Epithelial cell of esophagus (primary cell): ENCODE measurements around the gene C1QTNF6.

Experiments
- DNase-seq: peaks from one replicate; pipeline ENCODE4 v3.0.0; 2010; ENCODE audit warnings: low read depth
- H3K4me3 ChIP-seq: 2 replicates; pipeline ENCODE4 v1.5.1; 2011; ENCODE audit warnings: mild to moderate bottlenecking, low read length, control low read depth
- TF ChIP-seq, protein P1 (sequence below): IDR thresholded peaks from 2 replicates; pipeline ENCODE4 v1.5.1; 2011; ENCODE audit warnings: low read depth, mild to moderate bottlenecking, low read length, control low read depth, inconsistent platforms; ENCODE audit not compliant: insufficient read depth; ENCODE audit errors: missing control alignments

C1QTNF6 gene

DNA sequence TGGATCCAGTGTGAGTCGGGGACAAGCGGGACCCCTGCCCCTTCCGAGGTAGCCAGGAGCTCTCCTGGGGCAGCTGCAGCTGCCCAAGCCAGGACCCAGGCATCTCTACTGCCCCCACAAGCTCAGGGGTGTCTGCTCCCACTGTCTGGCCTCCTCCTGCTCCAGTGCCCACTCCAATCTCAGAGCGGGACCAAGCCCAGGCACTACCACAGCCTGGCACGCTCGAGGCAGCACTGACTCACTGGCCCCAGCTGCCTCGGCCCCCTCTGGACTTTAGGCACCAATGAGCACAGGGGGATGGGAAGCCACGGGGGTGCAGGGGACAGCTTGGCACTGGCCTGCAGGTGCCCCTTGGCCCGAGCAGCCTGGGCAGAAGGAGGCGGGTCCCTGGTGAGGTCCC, 46.6 kb downstream of the C1QTNF6 start:
- no peak overlapping the region for H3K4me3 ChIP-seq
- no peak for DNase-seq
- TF ChIP-seq, protein P1, sequence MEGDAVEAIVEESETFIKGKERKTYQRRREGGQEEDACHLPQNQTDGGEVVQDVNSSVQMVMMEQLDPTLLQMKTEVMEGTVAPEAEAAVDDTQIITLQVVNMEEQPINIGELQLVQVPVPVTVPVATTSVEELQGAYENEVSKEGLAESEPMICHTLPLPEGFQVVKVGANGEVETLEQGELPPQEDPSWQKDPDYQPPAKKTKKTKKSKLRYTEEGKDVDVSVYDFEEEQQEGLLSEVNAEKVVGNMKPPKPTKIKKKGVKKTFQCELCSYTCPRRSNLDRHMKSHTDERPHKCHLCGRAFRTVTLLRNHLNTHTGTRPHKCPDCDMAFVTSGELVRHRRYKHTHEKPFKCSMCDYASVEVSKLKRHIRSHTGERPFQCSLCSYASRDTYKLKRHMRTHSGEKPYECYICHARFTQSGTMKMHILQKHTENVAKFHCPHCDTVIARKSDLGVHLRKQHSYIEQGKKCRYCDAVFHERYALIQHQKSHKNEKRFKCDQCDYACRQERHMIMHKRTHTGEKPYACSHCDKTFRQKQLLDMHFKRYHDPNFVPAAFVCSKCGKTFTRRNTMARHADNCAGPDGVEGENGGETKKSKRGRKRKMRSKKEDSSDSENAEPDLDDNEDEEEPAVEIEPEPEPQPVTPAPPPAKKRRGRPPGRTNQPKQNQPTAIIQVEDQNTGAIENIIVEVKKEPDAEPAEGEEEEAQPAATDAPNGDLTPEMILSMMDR: no peak

DNA sequence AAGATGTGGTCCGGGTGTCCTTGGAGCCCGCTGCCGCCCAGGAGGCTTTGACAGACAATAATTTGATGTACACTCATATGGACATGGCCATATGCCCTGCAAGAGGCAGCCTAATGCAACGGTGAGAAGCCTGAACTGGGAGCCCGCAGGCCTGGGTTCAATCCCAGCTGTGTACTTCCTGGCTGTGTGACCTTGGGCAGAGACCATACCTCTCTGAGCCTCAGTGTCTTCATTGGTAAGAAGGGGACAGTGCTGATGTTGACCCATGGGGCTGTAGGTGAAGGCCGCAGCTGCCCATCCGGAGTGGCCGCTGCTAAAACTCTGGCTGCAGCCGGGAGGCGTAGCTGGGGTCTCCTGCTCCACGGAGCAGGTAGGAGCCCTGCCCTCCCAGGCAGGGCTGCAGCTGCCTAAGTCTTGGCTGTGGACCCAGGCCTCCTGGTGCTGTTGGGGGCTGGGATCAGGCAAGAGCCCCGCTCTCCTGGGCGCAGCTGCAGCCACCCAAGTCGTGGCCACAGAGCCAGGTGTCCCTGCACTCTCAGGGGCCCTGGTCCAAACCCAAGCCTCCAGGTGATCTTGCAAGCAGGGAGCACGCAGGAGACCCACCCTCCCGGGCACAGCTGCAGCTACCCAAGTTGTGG, 47.2 kb downstream of the C1QTNF6 start:
- no peak for DNase-seq
- TF ChIP-seq, protein P1: no peak
- no peak overlapping the region for H3K4me3 ChIP-seq

DNA sequence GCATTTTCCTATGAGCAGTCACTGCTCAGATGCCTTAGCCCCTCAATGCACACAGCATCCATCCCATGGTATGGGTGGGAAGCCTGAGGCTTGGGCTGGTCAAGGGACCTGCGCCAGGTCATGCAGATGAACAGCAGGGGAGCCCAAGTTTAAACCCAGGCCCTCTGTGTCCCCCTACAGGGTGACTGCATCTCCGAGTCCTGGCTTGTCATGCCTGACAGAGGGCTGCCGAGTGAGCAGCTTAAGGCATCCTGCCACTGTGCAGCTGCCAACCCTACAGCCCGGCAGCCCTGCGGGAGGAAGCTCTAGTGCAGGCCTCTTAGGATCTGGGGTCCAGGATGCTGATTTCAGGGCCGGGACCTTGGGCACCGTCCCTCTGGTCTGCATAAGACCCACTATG, 48.3 kb downstream of the C1QTNF6 start:
- no peak for DNase-seq

DNA sequence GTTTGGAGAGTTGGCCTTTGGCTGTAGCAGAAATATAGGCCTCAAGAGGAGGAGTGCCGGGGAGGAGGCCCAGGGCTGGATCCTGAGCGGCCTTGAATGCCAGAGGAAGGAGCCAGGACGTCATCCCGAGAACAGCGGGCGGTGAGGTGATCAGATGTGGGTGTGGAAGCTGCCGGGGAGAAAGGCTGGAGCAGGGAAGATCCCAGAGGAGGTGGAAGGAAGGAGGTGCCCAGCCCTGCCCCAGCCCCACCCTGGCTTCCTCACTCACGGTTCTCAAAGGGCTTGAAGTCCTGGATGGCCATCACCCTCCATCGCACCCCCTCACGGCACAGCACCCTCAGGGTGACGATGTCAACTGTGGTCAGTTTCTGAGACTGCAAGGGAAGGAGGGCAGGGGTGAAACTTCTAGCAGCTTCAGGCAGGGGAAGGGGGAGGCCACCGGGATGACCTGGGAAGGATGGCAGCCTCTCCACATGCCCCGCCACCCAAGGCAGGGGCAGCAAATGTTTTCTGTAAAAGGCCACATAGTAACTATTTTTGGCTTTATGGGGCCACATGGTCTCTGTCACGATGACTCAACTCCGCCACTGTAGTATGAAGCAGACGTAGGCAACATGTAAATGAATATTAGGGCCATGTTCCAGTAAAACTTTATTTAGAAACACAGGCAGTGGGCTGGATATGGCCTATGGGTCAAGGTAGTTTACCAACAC, 49.0 kb downstream of the C1QTNF6 start:
- DNase-seq: no peak
- TF ChIP-seq, protein P1: no peak
- no peak overlapping the region for H3K4me3 ChIP-seq

More for the DNA sequence above, 48.3 kb downstream of the C1QTNF6 start:
- TF ChIP-seq, protein P1: no peak
- H3K4me3 ChIP-seq: no peak overlapping the region

DNA sequence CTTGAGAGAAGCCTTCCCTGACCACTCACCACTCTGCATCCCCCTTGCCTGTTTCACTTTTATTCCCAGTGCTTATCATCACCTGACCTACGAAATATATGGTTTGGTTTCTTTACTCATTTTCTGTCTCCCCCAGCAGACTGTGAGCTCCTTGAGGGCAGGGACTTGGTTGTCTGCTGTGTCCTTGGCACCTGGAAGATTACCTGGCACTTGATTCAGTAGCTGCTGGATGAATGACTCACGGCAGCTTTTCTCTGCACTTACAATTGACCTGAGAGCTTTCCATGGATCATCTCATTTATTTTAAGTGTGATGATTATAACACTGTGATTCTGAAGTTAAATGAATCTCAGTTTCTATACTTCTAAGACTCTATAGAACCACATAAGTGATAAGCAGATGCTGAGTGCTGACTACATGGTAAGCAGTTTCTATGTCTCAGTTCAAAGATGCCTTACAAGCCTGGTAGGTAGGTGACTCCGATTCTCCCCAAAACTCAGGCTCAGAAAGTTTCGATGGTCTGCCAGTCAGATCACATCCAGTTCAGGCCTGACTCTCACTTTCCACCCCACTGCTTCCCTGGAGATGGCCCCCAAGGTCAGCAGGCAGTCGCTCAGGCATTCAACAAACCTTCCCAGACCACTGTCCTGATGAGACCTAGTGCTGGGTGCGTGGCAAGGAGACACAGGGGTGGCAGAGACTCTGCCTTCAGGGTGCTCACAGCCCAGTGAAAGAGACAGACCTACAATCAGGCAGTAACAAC, 50.0 kb downstream of the C1QTNF6 start:
- DNase-seq: peak; percentile 24
- TF ChIP-seq, protein P1: no peak
- no peak overlapping the region for H3K4me3 ChIP-seq

DNA sequence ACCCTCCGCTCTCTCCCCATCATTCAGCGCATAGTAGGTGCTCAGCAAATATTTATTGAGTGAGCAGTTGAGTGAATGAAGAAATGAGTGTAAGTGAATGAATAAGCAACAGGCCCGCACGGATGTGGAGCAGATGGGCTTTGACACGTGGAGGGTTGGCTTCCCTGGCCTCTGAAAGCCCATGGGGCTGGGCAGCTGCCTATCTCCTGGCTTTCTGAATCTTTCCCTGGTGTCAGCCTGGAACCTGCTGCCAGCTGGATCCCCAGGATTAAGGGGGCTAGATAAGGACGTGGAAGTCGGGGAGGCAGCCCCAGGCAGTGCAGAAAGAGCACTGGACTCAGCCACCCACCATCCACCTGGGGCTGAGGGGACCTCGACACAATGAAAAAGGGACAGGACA, 50.9 kb downstream of the C1QTNF6 start:
- DNase-seq: no peak
- H3K4me3 ChIP-seq: no peak overlapping the region
- TF ChIP-seq, protein P1: no peak
